Fibroblast of skin of left biceps (primary cell): ENCODE measurements around the gene SIGLEC9.

ENCODE experiments used
- DNase-seq, 2 experiments: peaks; one replicate each; pipeline ENCODE4 v3.0.0-alpha.2; 2013; ENCODE audit warnings: low read depth in 2 of 2

Gene SIGLEC9

DNA sequence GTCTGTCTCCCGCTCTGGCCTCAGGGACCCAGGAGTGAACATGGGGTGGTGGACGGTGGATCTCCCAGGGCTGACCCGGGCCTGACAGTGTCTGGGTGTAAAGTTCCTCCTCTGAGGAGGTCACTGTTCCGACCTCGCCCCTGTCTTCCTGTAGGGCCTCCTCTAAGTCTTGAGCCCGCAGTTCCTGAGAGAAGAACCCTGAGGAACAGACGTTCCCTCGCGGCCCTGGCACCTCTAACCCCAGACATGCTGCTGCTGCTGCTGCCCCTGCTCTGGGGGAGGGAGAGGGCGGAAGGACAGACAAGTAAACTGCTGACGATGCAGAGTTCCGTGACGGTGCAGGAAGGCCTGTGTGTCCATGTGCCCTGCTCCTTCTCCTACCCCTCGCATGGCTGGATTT is at the start of gene SIGLEC9:
Gene SIGLEC9 (plus strand): TSS at position 178 of the 400 bp plus-strand sequence. CDS start 69 bp downstream, at position 247.
- DNase-seq = no peak

DNA sequence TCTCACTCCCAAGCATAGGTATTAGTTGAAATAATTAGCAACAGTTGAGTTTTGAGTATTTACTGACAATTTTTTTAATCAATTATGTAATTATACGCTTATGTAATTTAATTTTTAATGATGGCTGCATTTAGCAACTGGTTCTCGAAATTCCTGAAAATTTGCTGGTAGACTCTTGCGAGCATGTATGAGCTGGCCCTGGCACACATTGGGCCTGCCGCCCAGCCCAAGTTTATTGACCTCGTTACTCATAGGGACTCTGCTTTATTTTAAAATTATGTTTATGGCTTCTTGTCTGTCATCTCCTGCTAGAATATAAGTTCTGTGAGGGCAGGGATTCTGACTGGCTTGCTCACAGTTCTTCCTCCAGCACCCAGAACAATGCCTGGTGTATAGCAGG is 48.7 kb upstream of the SIGLEC9 start:
- DNase-seq = no peak

DNA sequence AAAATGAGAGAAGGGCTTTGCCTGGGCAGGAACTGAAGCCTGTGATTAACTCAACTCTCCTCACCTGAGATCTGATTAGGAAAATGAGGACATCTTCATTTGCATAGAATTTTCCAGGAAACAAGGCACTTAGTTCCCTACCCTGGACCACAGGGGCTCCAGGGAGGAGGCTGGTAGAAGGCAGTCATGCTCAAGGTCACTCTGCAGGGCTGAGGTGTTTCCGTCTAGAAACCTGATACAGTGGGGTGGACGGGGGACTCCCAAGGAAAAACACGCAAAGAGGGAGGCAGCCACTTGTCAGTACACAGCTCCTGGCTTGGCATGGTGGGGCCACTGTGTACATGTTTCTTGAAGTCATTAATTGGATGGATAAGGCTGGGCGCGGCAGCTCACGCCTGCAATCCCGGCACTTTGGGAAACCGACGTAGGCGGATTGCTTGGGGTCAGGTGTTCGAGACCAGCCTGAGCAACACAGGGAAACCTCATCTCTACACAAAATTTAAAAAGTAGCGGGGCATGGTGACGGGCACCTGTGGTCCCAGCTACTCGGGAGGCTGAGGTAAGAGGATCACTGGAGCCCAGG is 48.0 kb upstream of the SIGLEC9 start:
- DNase-seq = no peak

DNA sequence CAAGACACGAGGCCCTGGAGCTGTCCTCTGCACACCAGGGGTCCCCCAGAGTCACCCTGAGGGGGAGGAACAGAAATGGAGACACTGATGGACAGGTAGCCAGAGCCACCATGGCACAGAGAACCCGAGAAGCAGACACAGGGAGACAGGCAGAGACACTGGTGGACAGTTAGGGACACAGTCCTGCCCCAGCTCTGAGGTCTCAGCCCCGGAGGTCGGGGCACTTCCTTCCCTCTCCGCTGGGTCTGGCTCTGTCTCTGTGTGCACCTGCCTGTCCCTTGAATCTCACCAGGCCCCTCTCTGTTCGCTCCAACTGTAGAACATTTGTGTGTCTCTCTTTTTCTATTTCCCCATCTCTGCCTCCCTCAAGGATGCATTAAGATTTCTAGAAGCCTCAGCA is 46.6 kb upstream of the SIGLEC9 start:
- DNase-seq = no peak

DNA sequence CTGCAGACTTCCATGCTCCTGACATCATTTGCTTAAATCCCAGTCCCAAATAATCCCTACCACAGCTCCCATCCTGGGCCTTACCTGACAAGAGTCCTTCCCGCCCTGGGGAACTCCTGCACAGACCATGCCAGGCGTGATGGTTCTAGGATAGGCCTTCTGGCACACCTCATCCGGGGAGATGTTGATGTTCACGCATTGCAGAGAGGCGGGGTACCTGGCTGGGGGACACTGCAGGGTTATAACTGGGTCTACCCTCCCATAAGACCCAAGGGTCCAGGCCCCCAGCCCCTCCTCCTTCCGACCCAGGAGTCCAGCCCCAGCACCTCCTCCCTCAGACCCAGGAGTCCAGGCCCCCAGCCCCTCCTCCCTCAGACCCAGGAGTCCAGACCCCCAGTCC is 46.0 kb upstream of the SIGLEC9 start:
- DNase-seq = no peak

DNA sequence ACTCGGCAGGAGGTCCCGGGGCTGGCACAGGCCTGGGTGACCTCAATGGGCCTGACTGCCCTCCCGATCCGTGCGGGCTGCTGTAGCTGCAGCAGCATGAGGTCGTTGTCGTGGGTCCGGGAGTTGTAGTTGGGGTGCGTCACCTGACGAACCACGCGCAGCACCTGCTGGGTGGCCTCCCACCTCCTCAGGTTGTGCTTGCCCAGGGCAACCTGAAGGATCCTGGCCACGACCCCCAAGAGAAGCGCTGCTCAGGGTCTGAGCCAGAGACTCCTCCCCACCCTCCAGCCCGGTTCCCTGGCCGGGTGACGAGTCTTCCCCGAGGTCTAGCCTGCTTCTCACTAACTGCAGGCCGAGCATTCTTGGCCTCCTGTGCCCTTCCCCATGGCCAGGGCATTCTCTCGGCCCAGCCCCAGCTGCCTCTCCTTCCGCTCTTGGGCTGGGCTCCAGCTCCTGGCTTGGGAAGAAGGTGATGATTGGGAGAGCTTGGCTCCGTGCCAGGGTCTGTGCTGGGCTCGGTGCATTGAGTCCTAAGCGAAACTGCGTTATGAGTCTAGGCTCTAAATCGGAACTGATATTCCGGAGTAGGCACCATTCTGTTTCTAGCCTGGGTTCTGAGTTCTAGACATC is 45.1 kb upstream of the SIGLEC9 start:
- DNase-seq = no peak

DNA sequence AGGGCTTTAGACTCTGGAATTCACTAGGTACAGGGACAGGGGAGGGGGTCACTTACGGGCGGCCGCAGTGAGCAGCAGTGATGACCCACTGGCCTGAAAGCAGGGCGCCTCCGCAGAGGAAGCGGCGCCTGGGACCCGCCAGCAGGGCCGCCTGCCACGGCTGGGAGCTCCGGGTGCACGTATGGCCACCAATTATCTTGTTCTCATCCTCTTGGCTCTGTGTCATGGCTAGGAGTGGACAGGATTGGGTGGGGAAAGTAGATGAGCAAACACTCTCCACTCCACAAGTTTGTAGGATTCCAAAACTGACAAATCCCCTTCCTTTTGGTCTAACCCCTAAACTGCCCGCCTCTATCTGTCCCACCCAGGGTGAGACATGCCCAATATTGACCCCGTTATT is 43.2 kb upstream of the SIGLEC9 start:
- DNase-seq = no peak

DNA sequence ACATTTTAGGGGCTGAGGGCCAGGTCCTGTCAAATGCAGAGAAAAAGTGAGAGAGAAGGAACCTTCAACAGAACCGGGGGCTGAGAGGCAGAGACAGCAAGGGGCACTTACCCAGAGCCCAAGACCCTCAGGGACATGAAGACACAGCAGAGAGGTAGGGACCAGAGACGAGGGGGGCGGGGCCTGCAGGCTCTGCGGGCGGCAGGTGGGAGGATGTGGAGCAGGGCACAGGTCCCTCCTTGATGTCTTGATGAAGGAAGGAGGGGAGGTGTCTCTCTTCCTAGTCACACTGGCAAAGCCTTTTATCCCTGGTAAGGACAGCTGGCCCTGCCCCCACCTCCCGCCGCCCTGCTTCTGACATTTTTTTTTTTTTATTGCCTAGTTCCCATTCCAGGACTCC is 42.1 kb upstream of the SIGLEC9 start, which contains the start of gene KLK14:
Gene KLK14 (minus strand): TSS at position 277 of the 400 bp plus-strand sequence. CDS start 273 bp downstream, at position 4.
- DNase-seq = no peak

DNA sequence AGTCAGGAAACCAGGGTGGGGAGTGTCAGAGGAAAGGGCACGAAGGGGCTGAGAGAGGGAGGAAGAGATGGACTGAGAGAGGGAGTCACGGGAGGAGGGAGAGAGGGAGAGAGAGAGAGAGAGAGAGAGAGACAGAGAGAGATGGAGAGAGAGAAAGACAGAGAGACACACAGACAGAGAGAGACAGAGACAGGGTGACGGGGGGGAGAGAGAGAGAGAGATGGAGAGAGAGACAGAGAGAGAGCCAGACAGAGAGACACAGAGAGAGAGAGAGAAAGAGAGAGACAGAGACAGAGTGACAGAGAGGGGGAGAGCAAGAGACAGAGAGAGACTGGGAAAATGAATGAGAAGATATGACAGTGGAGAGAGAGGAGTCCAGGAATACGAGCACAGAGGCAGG is 41.5 kb upstream of the SIGLEC9 start:
- no peak for DNase-seq

DNA sequence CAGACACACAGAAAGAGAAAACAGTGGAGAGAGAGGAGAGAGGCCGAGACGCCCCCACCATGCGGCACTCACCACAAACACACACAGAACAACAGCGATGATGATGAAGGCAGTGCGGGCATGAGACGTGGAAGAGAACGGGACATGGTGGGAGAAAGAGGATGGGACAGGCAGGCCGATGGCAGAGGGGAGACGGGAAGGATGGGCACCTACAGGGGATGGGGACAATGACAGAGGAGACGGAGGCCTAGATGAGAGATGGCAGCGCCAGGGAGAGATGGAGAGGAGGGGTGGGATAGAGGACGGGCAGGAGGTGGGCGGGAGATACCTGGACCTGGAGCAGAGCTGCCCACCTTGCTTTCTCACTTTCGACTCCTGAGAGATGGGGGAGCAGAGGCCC is 40.9 kb upstream of the SIGLEC9 start:
- DNase-seq = no peak

DNA sequence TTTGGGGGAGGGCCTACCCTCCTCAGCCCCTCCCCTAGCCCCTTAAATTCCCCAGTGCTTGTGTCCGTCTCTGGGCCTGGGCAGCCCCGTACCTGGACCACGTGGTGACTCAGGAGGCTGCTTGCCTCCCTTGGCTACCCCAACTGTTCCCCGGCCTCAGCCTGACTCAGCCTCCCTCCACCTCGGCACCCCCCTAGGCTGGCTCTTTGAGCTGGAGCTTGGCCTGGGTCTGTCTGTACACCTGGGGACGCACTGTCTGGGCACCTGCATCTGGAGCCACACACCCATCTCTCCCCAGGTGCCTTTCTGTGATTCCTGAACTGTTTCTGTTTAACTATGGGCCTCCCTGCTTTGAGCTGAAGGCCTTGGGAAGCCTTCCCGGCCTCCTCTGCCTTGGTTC is 40.2 kb upstream of the SIGLEC9 start:
- no peak for DNase-seq

DNA sequence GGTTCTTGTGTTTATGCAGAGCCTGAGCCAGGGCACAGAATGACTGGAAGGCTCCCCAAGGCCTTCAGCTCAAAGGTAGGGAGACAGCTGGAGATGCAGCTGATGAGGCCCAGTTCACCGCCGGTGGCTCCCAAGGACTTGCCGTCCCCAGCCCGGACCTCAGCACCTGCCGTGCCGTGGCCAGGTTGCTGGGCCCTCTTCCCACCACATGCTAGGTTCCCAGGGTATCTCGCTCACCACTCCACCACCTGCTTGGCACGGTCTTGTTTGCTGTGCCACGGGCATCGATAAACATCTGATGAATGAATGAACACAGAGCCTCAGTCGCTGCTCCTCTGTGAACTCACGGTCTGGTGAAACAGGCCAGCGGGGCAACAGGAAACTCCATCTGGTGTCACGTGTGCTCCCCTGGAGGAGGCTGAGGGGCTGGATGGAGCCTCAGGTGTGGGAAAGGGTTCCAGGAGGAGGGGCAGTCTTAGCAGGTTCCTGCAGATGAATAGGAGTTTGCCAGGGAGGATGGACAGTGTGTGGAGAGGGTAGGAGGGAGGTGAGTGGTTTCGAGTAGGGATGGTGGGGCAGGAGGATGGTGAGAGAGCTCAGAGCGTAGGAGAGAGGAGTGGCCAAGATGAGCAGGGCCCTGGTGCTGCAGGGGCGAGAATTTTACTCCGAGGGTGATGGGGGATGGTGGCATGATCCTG is 38.4 kb upstream of the SIGLEC9 start:
- no peak for DNase-seq

DNA sequence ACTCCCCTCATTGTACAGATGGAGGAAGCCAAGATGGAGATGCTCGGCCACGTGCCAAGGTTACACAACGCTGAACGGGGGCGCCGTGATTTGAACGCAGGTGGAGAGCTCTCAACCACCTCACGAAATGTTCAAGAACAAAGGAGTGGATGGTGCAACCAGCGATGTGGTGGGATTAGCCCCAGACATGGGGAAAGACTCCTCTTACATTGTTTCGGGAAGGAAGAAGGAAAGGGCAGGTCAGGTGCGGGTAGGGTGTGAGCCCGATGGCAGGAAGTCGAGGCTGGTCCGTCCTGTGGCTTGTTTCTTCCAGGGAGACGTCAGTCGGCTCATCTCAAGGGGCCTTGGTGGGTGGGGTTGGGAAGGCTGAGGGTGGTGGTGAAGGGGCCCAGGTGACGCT is 34.9 kb upstream of the SIGLEC9 start:
- no peak for DNase-seq

DNA sequence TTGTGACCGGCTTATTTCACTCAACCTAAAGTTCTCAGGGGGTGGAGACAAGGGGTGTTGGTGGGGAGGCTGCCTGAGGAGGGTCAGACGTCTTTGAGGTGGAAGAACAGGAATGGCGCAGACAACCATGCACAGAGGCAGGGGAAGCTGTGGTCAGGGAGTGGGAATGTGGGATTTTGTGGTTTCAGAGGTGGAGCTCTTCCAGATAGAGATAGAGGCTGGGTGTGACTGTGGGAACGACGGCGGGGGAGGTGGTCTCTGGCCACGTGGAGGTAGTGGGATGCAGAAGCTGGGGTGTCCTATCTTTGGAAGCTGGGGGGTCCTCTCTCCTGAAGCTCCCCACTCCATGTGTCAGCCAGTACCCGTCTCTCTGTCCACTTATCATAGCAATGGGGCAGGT is 34.2 kb upstream of the SIGLEC9 start:
- no peak for DNase-seq

DNA sequence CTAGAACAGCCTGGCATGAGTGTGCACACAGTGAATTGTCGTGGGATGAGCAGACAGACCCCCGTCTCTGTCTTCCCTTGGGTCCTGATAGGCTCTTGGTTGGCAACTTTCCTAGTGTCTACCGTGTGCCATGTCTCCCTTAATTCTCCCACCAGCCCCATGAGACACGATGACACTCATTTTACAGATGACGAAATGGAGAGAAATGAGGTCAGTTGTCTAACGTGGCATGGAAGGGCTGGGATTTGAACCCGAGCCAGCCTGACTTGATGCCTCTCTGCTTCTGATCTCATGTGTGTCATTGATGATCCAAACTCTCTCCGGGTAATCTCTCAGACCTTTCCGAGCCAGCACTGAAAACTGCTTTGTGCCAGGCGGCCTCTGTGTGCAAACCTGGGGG is 33.6 kb upstream of the SIGLEC9 start:
- DNase-seq = no peak

DNA sequence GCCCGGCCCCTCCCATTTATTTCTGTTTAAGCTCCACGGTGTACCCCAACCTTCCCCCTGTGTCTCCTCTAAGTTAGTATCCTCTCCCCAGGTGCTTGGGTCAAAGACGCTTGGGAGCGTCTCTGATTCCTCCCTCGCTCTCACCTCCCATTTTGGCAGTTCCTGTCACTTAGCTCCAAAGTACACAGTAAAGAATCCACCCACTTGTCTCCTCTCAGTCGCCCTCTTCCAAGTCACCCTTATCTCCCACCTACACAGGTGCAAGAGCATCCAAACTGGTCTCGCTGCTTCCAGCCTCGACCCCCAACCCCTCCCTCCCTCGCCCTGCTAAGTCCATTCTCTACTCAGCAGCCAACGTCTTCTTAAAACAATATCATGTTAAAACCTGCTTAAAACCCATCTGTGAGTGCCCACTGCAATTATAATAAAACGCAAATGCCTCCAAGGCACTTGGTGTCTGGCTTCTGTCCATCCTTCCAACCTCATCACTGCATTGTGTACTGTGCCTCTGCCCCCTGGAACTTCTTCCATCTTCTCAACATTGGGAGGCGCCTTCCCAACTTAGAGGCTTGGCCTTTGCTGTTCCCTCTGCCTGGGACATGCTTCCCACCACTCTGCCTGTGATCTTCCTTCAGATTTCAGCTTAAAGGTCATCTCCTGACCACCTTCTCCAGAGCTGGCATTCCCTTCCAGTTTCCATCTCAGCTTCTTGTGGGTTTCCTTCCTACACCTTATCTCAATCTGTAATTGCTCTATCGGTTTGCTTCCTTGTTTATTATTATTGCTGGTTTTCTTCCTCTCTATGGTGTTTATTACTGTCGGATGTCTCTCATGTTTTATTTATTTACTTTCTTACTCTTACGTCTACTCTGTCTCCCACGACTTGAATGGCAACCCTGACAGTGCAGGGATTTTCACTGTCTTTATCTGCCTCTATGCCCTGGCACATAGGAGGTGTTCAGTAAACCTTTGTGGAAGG is 32.5 kb upstream of the SIGLEC9 start:
- no peak for DNase-seq

DNA sequence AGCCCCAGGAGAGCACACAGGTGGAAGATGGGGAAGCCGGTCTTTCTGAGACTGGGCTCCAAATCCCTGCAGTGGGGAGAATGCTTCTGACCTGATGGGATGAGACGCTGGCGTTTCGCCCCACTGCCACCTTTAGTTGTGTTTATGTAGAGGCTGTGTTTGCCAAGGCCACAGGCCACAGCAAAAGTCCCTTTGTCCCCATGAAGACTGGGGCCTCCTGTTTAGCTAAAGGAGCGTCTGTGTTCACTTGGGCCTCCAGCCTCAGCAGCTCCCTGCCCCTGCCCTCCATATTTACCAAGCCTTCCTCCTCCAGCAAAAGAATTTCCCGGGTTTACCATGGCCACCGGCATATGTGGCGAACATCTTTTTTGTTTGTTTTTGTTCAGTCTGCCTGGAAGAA is 31.6 kb upstream of the SIGLEC9 start:
- no peak for DNase-seq

DNA sequence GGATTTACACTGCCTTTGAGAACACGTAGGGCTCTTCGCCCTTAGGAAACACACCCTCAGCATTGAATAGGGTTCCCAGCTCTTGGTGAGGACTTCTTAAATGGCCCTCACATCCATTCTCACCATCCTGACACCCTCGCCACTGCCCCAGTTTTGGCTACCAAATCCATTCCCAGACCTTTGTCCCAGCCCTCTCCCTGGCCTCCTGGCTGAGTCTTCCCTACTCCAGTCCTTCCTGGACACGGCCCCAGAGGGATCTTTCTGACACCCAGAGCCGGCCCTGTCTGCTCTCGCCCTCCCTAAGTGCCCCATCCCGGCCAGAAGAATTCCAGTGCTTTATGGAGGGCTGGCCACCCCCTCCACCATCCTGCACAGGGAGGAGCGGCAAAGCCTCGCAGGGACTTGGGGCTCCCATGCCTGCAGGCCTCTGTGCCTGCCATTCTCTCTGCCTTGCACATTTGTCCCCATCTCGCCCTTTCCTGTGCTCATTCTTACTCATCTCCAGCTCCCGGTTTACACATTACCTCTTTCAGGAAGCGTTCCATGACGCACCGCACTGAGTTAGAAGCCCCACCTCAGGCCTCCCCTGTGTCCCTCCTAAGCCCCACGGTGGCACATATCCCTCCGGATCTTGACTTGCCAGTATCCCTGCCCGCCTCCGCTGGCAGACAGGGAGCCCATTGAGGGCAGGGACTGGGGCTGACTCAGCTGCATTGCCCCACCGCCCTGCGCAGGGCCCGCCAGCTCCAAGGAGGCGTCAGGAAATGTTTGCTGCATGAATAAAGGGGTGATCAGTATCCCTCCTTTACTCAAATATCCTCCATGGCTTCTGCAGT is 31.0 kb upstream of the SIGLEC9 start:
- DNase-seq = no peak

DNA sequence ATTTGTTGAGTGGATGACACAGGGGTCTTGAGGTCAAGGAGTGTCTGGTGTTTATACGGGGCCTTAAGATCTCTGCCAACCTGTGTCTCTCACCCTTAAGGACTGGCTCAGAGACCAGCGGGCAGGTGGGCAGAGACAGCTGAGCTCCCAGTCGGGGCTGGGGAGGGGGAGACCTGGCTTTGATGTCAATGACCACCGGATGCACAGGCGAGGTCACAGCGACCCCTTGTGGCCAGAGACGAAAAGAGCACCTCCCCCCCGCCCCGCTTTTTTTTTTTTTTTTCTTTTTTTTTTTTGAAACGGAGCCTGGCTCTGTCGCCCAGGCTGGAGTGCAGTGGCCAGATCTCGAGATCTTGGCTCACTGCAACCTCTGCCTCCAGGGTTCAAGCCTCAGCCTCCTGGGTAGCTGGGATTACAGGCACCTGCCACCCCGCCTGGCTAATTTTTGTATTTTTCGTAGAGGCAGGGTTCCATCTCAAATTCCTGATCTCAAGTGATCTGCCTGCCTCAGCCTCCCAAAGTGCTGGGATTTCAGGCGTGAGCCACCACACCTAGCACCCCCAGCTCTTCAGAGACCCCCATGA is 29.9 kb upstream of the SIGLEC9 start:
- DNase-seq = no peak

DNA sequence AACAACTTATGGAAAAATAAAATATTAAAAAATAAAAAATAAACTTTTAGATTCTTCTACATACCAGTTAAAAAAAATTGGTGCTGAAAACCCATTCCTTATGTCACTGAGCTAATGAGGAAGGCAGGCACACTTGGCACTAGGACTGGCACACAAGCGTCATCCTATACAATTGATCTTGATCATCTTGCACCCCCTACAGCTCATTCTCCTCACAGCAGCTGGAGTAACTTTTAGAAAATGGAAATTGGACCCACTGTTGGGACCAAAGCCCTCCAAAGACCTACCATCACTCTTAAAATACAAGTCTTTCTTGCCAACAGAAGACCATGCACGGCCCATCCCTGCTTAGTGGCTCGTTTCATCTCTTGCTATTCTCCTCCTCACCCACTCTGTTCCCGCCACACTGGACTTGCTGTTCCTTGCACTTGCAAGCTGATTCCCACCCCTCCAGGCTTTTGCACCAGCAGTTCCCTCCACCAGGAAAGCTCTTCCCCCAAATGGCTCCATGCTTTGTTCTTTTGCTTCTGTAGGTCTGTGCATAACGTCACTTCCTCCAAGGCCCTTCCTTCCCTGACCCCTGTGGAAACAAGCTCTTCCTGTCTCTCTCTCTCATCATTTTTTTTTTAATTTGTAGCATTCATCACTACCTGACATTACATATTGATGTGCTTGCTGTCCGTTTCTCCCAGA is 28.1 kb upstream of the SIGLEC9 start:
- no peak for DNase-seq
